A549 (cell line): ENCODE measurements around the gene KCP.

Experiments
- CTCF ChIP-seq: fragments of >200 bp; sonication (Bioruptor Twin); formaldehyde crosslinking; IDR thresholded peaks from 3 replicates; pipeline ENCODE4 v1.5.1; 2016
- PBX3 ChIP-seq: IDR thresholded peaks from 2 replicates; pipeline ENCODE4 v1.6.1; 2012
- RCOR1 ChIP-seq: fragments of 150-350 bp; IDR thresholded peaks from 2 replicates; pipeline ENCODE4 v1.6.1; 2014; ENCODE audit warnings: antibody characterized with exemption, low read length, low read depth

- TF ChIP-seq CTCF (no peak), RCOR1 (no peak), PBX3 (no peak)
These were observed 12.2 kb upstream of the KCP start for GRCh38 chr7:128922496-128923410.
